Thyroid gland (tissue), 4 donors: Measurements from ENCODE around the gene SUPT5H.

ENCODE experiments used
- CTCF ChIP-seq, 6 experiments: fragments of 200-600 bp in 3 of 6; fragments of 450-650 bp in 3 of 6; sonication (generic) in 3 of 6; IDR thresholded peaks; one replicate each; pipeline ENCODE4 v1.5.1; 2016 to 2019; ENCODE audit warnings: antibody characterized with exemption in 6 of 6, mild to moderate bottlenecking in 2 of 6, inconsistent platforms in 1 of 6, moderate library complexity in 1 of 6
- POLR2A ChIP-seq, 2 donors: fragments of 450-650 bp; IDR thresholded peaks; one replicate each; pipeline ENCODE4 v1.6.1; 2017; ENCODE audit warnings: antibody characterized with exemption in 2 of 2, mild to moderate bottlenecking in 2 of 2, moderate library complexity in 1 of 2

- peak in 1 of 6 experiments; percentile 4 for TF ChIP-seq CTCF (IDR thresholded peaks at IDR 0.05)
- peak; percentile 60 to 94 for TF ChIP-seq POLR2A (IDR thresholded peaks at IDR 0.05)
Measured at GRCh38 chr19:39435499-39436349, 9.7 kb upstream of the SUPT5H start, which contains the start of gene RPS16.
